T-helper 1 cell treated with Interleukin-12 subunit alpha and Interleukin-12 subunit beta and Interleukin-4 antibody, amounts not matched to agents 30 μg/mL and 1 μg/mL, for 36 hours (primary cell): ENCODE measurements around the gene TEX48.

Experiments
- H3K27ac Mint-ChIP-seq: one replicate; pipeline ENCODE4 v1.8.0; 2021; ENCODE audit warnings: mild to moderate bottlenecking, mixed read lengths
- H3K27me3 Mint-ChIP-seq: one replicate; pipeline ENCODE4 v1.8.0; 2021; ENCODE audit warnings: low read depth, mixed read lengths
- H3K36me3 Mint-ChIP-seq: one replicate; pipeline ENCODE4 v1.8.0; 2021; ENCODE audit warnings: low read depth, mixed read lengths
- H3K4me1 Mint-ChIP-seq: one replicate; pipeline ENCODE4 v1.8.0; 2021; ENCODE audit warnings: low read depth, mixed read lengths
- H3K4me3 Mint-ChIP-seq: one replicate; pipeline ENCODE4 v1.8.0; 2021; ENCODE audit warnings: mild to moderate bottlenecking, moderate library complexity, mixed read lengths
- H3K9me3 Mint-ChIP-seq: one replicate; pipeline ENCODE4 v1.8.0; 2021; ENCODE audit warnings: mixed read lengths

Gene TEX48

DNA sequence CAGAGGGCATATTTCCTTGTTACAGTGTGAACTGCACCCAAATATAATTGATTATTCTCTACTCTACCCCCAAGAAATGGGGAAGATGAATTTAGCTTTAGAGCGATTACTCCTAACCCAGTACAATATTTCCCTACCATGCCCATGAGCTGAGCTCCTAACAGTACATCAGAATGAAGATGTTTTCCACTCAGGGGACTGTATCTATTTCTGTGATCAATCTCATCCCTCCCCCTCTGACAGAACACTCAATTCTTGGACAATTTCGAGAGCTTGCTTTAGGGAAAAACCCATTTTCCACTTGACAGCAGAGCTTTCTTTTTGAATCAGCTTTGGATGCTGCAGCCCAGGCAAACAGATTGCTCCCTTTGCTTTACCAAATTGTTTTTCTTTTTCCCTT, 24.7 kb upstream of the TEX48 start:
- Mint-ChIP-seq H3K27me3 (no peaks in the 10 kb centered on the region), H3K9me3 (peaks cover 13% of the 10 kb centered on the region), H3K4me1 (peaks cover 62% of the 10 kb centered on the region), H3K36me3 (peaks cover 34% of the 10 kb centered on the region), H3K27ac (peak overlapping the region; percentile 58), H3K4me3 (peak overlapping the region; percentile 5)

DNA sequence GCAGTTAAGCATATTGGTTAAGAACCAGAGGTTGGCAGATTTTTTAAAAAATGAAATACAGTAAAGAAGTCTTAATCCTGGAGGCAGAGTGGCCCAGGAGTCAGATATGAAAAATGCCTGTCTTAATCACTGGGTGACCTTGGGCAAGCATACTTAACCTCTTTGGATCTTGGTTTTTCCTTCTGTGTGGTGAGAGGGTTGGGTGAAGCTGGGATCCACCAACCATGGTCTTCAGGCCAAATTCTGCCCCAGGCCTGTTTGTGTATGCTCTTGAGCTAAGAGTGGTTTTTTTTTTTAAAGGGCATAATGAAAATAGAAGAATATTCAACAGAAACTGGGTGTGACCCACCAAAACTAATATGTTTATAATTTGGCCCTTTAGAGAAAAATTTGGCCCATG, 20.0 kb upstream of the TEX48 start:
- H3K4me1 Mint-ChIP-seq = peaks cover 62% of the 10 kb centered on the region
- no peak overlapping the region for H3K4me3 Mint-ChIP-seq
- H3K27ac Mint-ChIP-seq = peak overlapping the region; percentile 74
- peaks cover 3% of the 10 kb centered on the region for H3K9me3 Mint-ChIP-seq
- peaks cover 47% of the 10 kb centered on the region for H3K36me3 Mint-ChIP-seq
- no peaks in the 10 kb centered on the region for H3K27me3 Mint-ChIP-seq

DNA sequence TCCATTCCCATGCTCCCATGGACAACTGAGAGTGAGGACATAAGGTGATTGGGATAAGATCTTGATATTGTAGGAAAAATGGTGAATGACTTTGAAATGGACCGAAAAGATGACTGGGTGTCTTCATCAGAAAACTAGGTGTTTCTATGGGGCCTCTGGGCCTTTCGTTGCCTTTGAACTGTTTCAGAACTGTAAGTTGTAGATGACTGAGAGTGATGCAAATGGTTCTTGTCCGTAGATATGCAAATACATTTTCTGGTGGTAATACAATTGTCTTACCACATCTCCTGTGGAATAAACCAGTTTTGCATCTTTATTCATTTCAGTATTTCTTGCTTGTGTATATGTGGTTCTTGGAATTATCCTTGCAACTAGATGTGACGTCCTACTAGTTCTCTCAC, 16.0 kb upstream of the TEX48 start:
- H3K27me3 Mint-ChIP-seq = no peaks in the 10 kb centered on the region
- peak overlapping the region; percentile 47 for H3K4me3 Mint-ChIP-seq
- peaks cover 3% of the 10 kb centered on the region for H3K9me3 Mint-ChIP-seq
- H3K36me3 Mint-ChIP-seq = peaks cover 37% of the 10 kb centered on the region
- peaks cover 74% of the 10 kb centered on the region for H3K4me1 Mint-ChIP-seq
- peak overlapping the region; percentile 100 for H3K27ac Mint-ChIP-seq

DNA sequence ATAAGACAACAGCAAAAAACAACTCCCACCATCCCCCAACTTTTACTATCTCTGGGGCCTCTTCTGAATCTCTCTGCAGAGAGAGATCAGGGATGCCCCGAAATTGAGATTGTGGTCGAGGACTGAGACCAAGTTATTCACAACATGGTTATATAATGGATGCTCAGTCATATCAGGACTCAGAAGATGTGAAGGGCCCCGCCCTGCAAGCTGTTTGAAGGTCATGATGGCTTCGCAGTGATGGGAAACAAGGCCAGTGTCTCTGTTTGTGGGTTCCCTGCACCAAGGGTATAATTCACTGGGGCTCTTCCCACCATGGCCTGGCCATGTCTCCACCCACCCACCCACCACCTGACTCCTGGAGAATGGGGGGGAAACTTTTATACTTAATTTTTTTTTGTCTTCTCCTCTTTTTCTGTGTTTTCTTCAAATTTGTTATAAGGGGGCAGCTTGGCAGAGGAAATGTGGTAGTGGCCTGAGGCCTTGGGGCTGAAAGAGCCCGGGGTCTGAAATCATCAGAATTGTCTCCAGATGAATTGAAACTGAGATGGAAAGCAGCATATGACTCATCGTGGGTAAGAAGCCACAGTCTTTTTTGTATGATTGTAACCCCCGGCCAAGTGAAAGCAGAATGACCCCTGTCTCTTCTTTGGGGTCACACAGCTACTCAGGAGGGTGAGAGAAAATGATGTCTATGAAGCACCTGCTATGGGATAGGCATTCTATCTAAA, 15.0 kb upstream of the TEX48 start:
- peaks cover 81% of the 10 kb centered on the region for H3K4me1 Mint-ChIP-seq

DNA sequence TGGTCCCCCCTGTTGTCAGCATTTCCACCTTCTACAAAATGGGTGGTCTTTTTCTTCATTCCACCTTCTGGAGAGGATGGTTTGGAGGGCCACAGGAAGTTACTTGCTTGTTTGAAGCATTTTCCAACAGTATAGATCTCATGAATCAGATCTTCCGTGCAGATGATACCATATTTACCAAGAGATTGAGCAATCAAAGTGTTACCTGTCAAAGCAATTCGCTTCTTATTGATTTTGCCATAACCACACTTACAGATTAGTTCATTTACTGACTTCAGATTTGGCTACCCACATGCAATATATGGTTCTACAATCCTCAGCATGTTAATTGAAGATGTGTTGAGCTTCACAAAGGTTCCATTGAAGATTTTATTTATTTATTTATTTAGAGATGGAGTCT, 14.0 kb upstream of the TEX48 start:
- Mint-ChIP-seq H3K27me3 (no peaks in the 10 kb centered on the region), H3K9me3 (peaks cover 3% of the 10 kb centered on the region), H3K36me3 (peaks cover 28% of the 10 kb centered on the region), H3K27ac (peak overlapping the region; percentile 100), H3K4me3 (peak overlapping the region; percentile 21), H3K4me1 (peaks cover 83% of the 10 kb centered on the region)

More for the DNA sequence above, 15.0 kb upstream of the TEX48 start:
- Mint-ChIP-seq H3K27ac (peak overlapping the region; percentile 100), H3K4me3 (peak overlapping the region; percentile 58), H3K36me3 (peaks cover 36% of the 10 kb centered on the region), H3K9me3 (peaks cover 3% of the 10 kb centered on the region), H3K27me3 (no peaks in the 10 kb centered on the region)

DNA sequence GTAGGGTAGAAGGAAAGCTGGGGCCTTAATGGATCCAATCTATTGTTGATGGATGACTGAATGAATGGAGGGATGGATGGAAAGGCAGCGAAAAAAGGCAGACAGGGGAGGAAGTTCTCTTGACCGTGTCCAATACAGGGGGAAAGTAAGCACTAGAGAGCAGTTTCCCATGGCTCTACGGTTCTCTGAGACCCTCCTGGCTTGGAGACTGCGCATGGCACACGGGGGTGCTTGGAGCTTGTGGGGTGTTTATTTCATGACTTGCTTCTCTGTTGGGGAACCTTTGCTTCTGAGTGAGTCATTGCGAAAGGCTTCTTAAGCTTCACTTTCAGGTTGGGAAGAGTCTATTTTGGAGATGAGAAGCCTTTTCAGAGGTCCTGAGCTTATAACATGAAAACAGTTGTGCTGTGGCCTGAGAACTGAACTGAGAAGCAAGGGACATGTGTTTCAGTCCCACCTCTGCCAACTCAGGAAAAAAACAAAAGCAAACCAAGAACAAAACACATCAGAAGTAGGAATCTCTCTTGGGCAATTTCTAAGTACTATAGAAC, 12.8 kb upstream of the TEX48 start:
- Mint-ChIP-seq H3K4me3 (peak overlapping the region; percentile 6), H3K36me3 (peaks cover 29% of the 10 kb centered on the region), H3K27ac (peak overlapping the region; percentile 81), H3K4me1 (peaks cover 84% of the 10 kb centered on the region), H3K27me3 (no peaks in the 10 kb centered on the region), H3K9me3 (peaks cover 3% of the 10 kb centered on the region)

DNA sequence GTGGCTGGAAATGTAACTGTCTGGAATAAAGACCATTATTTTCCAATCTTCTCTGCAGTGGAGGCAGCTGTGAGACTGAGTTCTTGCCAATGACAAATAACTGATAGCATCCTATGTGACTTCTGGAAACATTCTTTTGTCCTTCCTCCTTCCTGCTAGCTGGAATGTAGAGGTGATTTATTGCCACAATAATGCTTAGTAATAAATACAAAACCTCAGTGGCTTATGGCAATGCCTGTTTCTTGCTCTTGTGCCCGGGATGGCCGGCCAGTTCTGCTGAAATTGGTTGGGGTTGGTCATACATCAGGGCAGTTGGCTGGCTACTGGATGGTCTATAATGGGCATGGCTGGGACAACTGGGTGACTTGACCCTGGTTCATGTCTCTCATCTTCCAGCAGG, 12.2 kb upstream of the TEX48 start:
- peak overlapping the region; percentile 81 for H3K27ac Mint-ChIP-seq
- H3K36me3 Mint-ChIP-seq = peaks cover 27% of the 10 kb centered on the region
- no peak overlapping the region for H3K4me3 Mint-ChIP-seq
- H3K9me3 Mint-ChIP-seq = peaks cover under 1% of the 10 kb centered on the region
- H3K4me1 Mint-ChIP-seq = peaks cover 84% of the 10 kb centered on the region
- H3K27me3 Mint-ChIP-seq = no peaks in the 10 kb centered on the region

DNA sequence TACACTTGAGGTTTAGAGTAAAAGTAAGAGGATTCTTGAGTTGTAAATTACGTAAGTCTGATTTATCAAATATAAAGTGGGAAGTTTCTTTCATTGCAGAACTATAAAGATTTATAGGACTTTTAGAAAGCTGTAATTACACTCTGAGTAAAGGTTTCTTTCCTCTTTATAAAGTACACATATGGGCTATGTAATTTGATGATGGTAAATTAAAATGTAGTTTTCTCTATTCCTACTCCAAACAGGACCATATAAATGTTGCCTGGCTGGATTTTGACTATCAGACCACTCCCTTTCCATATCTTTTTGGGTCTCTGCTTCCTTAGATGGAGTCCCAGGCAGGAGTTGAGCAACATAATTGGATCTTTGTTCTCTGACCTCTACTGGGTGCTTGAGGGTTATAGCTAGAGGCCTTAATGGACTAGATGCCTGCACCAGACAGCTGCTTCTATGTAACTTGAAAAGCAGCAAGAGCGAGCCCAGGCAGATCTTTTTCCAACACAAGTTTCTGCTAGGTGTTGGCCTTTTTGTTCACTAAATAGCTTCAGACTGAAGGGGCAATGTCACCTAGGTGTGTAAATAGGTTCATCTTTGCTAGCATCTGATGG, 11.4 kb upstream of the TEX48 start:
- Mint-ChIP-seq H3K4me3 (no peak overlapping the region), H3K4me1 (peaks cover 87% of the 10 kb centered on the region), H3K36me3 (peaks cover 27% of the 10 kb centered on the region), H3K27ac (peak overlapping the region; percentile 99), H3K27me3 (no peaks in the 10 kb centered on the region), H3K9me3 (peaks cover 8% of the 10 kb centered on the region)

DNA sequence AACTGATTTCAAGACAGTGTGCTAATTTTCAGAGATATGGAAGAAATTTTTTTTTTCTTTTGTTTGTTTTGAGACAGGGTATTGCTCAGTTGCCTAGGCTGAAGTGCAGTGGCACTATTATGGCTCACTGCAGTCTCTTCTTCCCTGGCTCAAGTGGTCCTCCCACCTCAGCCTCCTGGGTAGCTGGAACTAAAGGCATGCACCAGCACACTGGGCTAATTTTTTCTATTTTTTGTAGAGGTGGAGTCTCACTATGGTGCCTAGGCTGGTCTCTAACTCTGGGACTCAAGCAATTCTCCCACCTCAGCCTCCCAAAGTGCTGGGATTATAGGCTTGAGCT, 9.9 kb upstream of the TEX48 start:
- Mint-ChIP-seq H3K9me3 (peaks cover 18% of the 10 kb centered on the region), H3K27ac (peak overlapping the region; percentile 99), H3K27me3 (no peaks in the 10 kb centered on the region), H3K4me3 (peak overlapping the region; percentile 38), H3K4me1 (peaks cover 83% of the 10 kb centered on the region), H3K36me3 (peaks cover 34% of the 10 kb centered on the region)

DNA sequence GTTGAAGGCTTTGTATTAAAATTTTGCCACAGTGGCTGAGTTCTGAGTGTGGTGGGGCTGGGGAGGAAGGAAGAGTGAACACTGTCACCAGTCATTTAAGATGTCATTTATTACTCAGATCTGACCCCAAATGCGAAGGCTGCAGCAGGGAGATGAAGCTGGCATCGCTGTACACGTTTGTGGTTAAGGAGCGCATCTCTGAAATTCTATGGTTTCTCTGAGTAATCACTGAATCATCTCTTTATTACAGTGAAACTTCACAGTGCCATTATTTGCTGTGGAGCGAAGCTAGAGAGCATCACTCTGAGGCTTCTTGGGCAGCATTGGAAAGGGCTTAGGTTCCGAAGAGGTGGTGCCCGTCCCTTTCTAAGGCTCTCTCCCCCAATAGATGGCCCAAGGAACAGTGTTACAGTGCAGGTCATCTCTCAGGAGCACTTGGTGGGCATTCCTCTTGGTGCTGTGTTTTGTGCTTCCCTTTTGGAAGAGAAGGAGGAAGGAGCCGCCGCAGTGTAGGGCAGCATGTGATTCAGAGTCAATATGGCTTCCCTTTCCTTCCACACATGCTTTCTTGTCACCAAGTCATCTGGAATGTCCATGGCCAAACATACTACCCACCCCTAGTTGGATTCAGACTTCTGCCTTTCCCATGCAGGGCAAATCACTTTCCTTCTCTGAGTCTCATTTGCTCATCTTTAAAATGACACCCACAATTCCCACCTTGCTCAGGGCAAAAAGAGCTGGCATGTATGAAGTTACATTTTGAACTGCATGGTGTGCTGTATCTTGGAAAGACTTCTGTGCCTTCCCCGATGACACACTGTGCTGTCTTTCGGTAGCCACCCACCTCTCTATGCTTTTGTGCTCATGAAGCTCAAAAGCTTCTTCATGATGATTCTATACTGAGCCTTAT, 9.3 kb upstream of the TEX48 start:
- H3K9me3 Mint-ChIP-seq = peaks cover 23% of the 10 kb centered on the region
- H3K4me1 Mint-ChIP-seq = peaks cover 83% of the 10 kb centered on the region
- H3K36me3 Mint-ChIP-seq = peaks cover 36% of the 10 kb centered on the region
- H3K27ac Mint-ChIP-seq = peak overlapping the region; percentile 99
- peak overlapping the region; percentile 38 for H3K4me3 Mint-ChIP-seq
- H3K27me3 Mint-ChIP-seq = no peaks in the 10 kb centered on the region

DNA sequence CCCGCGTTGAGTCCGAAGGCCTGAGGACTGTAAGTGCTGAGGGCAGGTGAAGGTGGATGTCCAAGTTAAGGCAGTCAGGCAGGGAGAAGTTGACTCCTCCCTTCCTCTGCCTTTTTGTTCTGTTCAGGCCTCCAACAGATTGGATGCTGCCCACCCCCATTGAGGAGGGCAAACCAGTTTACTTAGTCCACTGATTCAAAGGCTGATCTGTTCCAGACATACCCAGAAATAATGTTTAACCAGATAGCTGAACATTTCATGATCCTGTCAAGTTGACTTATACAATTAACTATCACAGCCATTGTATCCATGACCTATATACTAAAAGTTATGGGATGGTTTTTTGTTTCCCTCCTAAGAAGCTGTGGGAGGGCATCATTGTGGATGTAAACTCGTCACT, 8.3 kb upstream of the TEX48 start:
- H3K4me3 Mint-ChIP-seq = peak overlapping the region; percentile 15
- H3K4me1 Mint-ChIP-seq = peaks cover 86% of the 10 kb centered on the region

DNA sequence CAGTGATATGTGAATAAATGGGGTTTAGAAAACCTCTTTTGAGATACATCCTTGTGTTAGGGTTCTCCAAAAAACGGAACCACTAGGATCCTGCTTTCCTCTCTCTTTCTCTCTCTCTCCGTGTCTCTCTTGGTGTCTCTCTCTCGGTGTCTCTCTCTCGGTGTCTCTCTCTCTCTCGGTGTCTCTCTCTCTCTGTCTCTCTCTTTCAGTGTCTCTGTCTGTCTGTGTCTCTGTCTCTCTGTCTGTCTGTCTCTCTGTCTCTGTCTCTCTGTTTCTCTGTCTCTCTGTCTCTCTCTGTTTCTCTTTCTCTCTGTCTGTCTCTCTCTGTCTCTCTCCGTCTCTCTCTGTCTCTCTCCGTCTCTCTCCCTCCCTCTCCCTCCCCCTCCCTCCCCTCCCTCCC, 7.8 kb upstream of the TEX48 start:
- Mint-ChIP-seq H3K4me3 (peak overlapping the region; percentile 57), H3K27me3 (no peaks in the 10 kb centered on the region), H3K9me3 (peaks cover 29% of the 10 kb centered on the region), H3K36me3 (peaks cover 42% of the 10 kb centered on the region), H3K27ac (peak overlapping the region; percentile 99), H3K4me1 (peaks cover 84% of the 10 kb centered on the region)

More for the DNA sequence above, 8.3 kb upstream of the TEX48 start:
- H3K27ac Mint-ChIP-seq = peak overlapping the region; percentile 99
- peaks cover 42% of the 10 kb centered on the region for H3K36me3 Mint-ChIP-seq
- peaks cover 29% of the 10 kb centered on the region for H3K9me3 Mint-ChIP-seq
- H3K27me3 Mint-ChIP-seq = no peaks in the 10 kb centered on the region

DNA sequence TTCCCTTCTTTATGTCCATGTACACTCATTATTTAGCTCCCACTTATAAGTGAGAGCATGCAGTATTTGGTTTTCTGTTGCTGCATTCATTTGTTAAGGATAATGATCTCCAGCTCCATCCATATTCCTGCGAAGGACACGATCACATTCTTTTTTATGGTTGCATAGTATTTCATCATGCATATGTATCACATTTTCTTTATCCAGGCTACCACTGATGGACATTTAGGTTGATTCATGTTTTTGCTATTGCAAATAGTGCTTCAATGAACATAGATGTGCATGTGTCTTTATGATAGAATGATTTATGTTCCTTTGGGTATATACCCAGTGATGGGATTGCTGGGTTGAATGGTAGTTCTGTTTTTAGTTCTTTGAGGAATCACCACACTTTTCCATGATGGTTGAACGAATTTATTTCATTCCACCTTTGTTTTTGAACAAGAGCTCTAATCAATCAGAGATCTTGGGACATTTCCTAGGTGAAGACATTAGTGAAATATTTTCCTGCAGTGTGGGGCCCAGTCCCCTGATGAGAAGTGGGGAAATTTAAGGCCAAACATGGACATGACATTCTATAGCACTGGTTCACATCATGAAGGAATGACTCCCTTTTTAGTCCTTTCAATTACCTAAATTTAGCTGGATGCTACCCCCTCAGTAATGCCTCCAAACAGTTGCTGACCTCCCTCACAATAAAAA, 7.1 kb upstream of the TEX48 start:
- H3K36me3 Mint-ChIP-seq = peaks cover 49% of the 10 kb centered on the region
- H3K9me3 Mint-ChIP-seq = peaks cover 36% of the 10 kb centered on the region
- peak overlapping the region; percentile 99 for H3K27ac Mint-ChIP-seq
- peaks cover 83% of the 10 kb centered on the region for H3K4me1 Mint-ChIP-seq
- no peaks in the 10 kb centered on the region for H3K27me3 Mint-ChIP-seq
- H3K4me3 Mint-ChIP-seq = no peak overlapping the region

DNA sequence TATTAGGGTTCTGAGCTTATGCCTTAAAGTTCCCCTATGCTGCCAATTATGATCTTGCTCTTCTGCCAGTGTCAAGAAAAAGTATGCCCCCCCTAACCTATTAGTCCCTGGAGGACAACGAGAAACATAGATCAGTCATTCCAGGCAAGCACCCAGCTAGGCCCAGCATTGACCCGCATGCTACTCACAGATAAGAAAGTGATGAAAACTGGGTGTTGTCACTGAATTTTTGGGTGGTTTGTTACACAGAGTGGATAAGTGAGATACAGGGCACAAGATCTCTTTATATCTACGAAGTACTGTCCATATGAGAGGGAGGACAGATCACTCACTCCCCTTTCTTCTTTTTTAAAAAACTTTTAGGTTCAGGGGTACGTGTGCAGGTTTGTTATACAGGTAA, 6.4 kb upstream of the TEX48 start:
- no peaks in the 10 kb centered on the region for H3K27me3 Mint-ChIP-seq
- no peak overlapping the region for H3K4me3 Mint-ChIP-seq
- peaks cover 47% of the 10 kb centered on the region for H3K36me3 Mint-ChIP-seq
- H3K27ac Mint-ChIP-seq = peak overlapping the region; percentile 24
- H3K4me1 Mint-ChIP-seq = peaks cover 80% of the 10 kb centered on the region
- H3K9me3 Mint-ChIP-seq = peaks cover 36% of the 10 kb centered on the region
